OCI-LY7 (cell line): ENCODE results near the gene PLCB1. TPM values are rescaled to one million over a fixed set of nuclear protein-coding genes. Genes with fewer than 3 reads are reported as not detected.

Source experiments
- BruUV-seq: library from RNA; stranded (reverse); fragments of 400-500 nt; replicated peaks from 2 replicates; lab custom pipeline; 2021; lab: Mats Ljungman, UMichigan
- CTCF ChIA-PET: fragments of 300-600 bp; sonication (Branson Sonifier 250); formaldehyde crosslinking; loops from one replicate; lab custom pipeline; 2022; ENCODE audit warnings: antibody characterized with exemption; ENCODE audit not compliant: unreplicated experiment; lab: Charles Lee
- POLR2A ChIA-PET: fragments of 300-600 bp; sonication (Branson Sonifier 250); formaldehyde crosslinking; loops from one replicate; lab custom pipeline; 2022; ENCODE audit warnings: antibody characterized with exemption; lab: Charles Lee
- DNase-seq: peaks from one replicate; pipeline ENCODE4 v3.0.0-alpha.2; 2015; ENCODE audit warnings: low spot score
- H2AFZ ChIP-seq: fragments of 200-600 bp; sonication (generic), shearing (Covaris generic); 2 replicates; pipeline ENCODE4 v1.6.1; 2014; ENCODE audit warnings: mild to moderate bottlenecking, antibody characterized with exemption, low read length, moderate library complexity
- H3K27ac ChIP-seq: fragments of 200-600 bp; sonication (generic); 2 replicates; pipeline ENCODE4 v1.5.1; 2014; ENCODE audit warnings: mixed run types, low read depth, mild to moderate bottlenecking, moderate library complexity, low read length, inconsistent platforms; ENCODE audit not compliant: poor library complexity, severe bottlenecking
- H3K36me3 ChIP-seq: fragments of 200-600 bp; sonication (generic); 2 replicates; pipeline ENCODE4 v1.6.1; 2014; ENCODE audit warnings: mild to moderate bottlenecking, antibody characterized with exemption, low read length, moderate library complexity, mixed read lengths; ENCODE audit not compliant: insufficient read depth
- H3K4me1 ChIP-seq: fragments of 200-600 bp; sonication (generic); 2 replicates; pipeline ENCODE4 v1.5.1; 2014; ENCODE audit warnings: mild to moderate bottlenecking, low read length; ENCODE audit not compliant: insufficient read depth, poor library complexity, severe bottlenecking
- H3K4me2 ChIP-seq: fragments of 200-600 bp; sonication (generic); 2 replicates; pipeline ENCODE4 v1.6.1; 2014; ENCODE audit warnings: mild to moderate bottlenecking, low read length
- H3K4me3 ChIP-seq: fragments of 200-600 bp; sonication (generic); 2 replicates; pipeline ENCODE4 v1.5.1; 2014; ENCODE audit warnings: mild to moderate bottlenecking, low read depth, low read length; ENCODE audit not compliant: poor library complexity, severe bottlenecking
- H3K79me2 ChIP-seq: fragments of 200-600 bp; sonication (generic); 2 replicates; pipeline ENCODE4 v1.6.1; 2016; ENCODE audit warnings: low read depth, mild to moderate bottlenecking, low read length, moderate library complexity, mixed read lengths; ENCODE audit not compliant: insufficient read depth
- H3K9me2 ChIP-seq: fragments of 200-600 bp; sonication (generic); 2 replicates; pipeline ENCODE4 v1.6.1; 2016; ENCODE audit warnings: mild to moderate bottlenecking, low read length, mixed read lengths; ENCODE audit not compliant: insufficient read depth
- H3K9me3 ChIP-seq: fragments of 200-600 bp; sonication (generic); 2 replicates; pipeline ENCODE4 v1.6.1; 2014; ENCODE audit warnings: mild to moderate bottlenecking, mixed run types, low read length, mixed read lengths
- H4K20me1 ChIP-seq: fragments of 200-600 bp; sonication (generic); 2 replicates; pipeline ENCODE4 v1.6.1; 2014; ENCODE audit warnings: mild to moderate bottlenecking, antibody characterized with exemption, low read length, moderate library complexity, mixed read lengths; ENCODE audit not compliant: insufficient read depth
- CTCF ChIP-seq: fragments of 200-600 bp; sonication (generic); conservative IDR thresholded peaks from 2 replicates; pipeline ENCODE4 v1.5.1; 2014; ENCODE audit warnings: mild to moderate bottlenecking, antibody characterized with exemption, low read length, moderate library complexity, mixed read lengths
- EZH2phosphoT487 ChIP-seq: fragments of 200-600 bp; sonication (generic); IDR thresholded peaks from 2 replicates; pipeline ENCODE4 v1.6.1; 2018; ENCODE audit warnings: low read depth, borderline replicate concordance, mild to moderate bottlenecking, mixed run types, antibody characterized with exemption, low read length, moderate library complexity, mixed read lengths
- intact Hi-C: fragments of 100-400 bp; cut with micrococcal nuclease; formaldehyde crosslinking; loops from one replicate; pipeline ENCODE4 v1.10.0; 2022; ENCODE audit not compliant: unreplicated experiment
- total RNA-seq, 2 experiments: library from RNA; depleted of rRNA in 1 of 2; stranded (reverse); fragments of >200 nt in 1 of 2; shearing (Covaris generic) in 1 of 2; gene quantifications; 2 replicates each; pipeline ENCODE4 v1.2.3, GENCODE V29; 2014 to 2022

PLCB1 gene
- total RNA-seq, 2 experiments from 2014 or later: 14.6 to 30.5 TPM

- H3K4me1 ChIP-seq: no peaks in the 10 kb centered on the region
- H3K79me2 ChIP-seq: no peaks in the 10 kb centered on the region
- H3K4me3 ChIP-seq: no peak overlapping the region
- H3K27ac ChIP-seq: no peak overlapping the region
- TF ChIP-seq EZH2phosphoT487: no peak
- TF ChIP-seq CTCF: no peak
- no peak for DNase-seq
- no peaks in the 10 kb centered on the region for H3K36me3 ChIP-seq
- intact Hi-C loops: no loop called here
- no peaks in the 10 kb centered on the region for H3K9me3 ChIP-seq
- BruUV-seq: no TSS peak
- no peaks in the 10 kb centered on the region for H3K9me2 ChIP-seq
- no peak overlapping the region for H3K4me2 ChIP-seq
- CTCF ChIA-PET: no interaction called here
- no peaks in the 10 kb centered on the region for H4K20me1 ChIP-seq
- no peak overlapping the region for H2AFZ ChIP-seq
- POLR2A ChIA-PET: interaction anchor here (0.6 kb wide), 1 partner anchor 70 kb away, joined by 3 read pairs; no protein-coding TSS in a partner anchor
These were observed 78.7 kb downstream of the PLCB1 start for GRCh38 chr20:8210749-8211148.

GRCh38 chr20:8212286-8212685, 80.2 kb downstream of the PLCB1 start:
- TF ChIP-seq EZH2phosphoT487 (no peak), CTCF (no peak)
- H3K79me2 ChIP-seq: no peaks in the 10 kb centered on the region
- no peaks in the 10 kb centered on the region for H4K20me1 ChIP-seq
- intact Hi-C loops: no loop called here
- ChIA-PET POLR2A (no interaction called here), CTCF (no interaction called here)
- no peak overlapping the region for H3K27ac ChIP-seq
- H3K4me3 ChIP-seq: no peak overlapping the region
- no peak overlapping the region for H2AFZ ChIP-seq
- no peaks in the 10 kb centered on the region for H3K4me1 ChIP-seq
- no peaks in the 10 kb centered on the region for H3K9me2 ChIP-seq
- no TSS peak for BruUV-seq
- H3K9me3 ChIP-seq: no peaks in the 10 kb centered on the region
- H3K36me3 ChIP-seq: no peaks in the 10 kb centered on the region
- H3K4me2 ChIP-seq: no peak overlapping the region
- no peak for DNase-seq

- H3K4me3 ChIP-seq: no peak overlapping the region
- H3K9me3 ChIP-seq: no peaks in the 10 kb centered on the region
- no peaks in the 10 kb centered on the region for H3K79me2 ChIP-seq
- no peak overlapping the region for H3K27ac ChIP-seq
- CTCF ChIA-PET: no interaction called here
- no peak overlapping the region for H2AFZ ChIP-seq
- intact Hi-C loops: no loop called here
- no peak for DNase-seq
- no peaks in the 10 kb centered on the region for H3K9me2 ChIP-seq
- H3K4me1 ChIP-seq: no peaks in the 10 kb centered on the region
- TF ChIP-seq EZH2phosphoT487 (no peak), CTCF (no peak)
- H3K4me2 ChIP-seq: no peak overlapping the region
- no TSS peak for BruUV-seq
- no peaks in the 10 kb centered on the region for H4K20me1 ChIP-seq
- POLR2A ChIA-PET: no interaction called here
- no peaks in the 10 kb centered on the region for H3K36me3 ChIP-seq
These were observed 81.2 kb downstream of the PLCB1 start for GRCh38 chr20:8213270-8213669.
